Activated naive CD4-positive, alpha-beta T cell (primary cell): ENCODE results near the gene RPUSD2.

ENCODE experiments used
- DNase-seq, 4 experiments: peaks; one replicate each; lab custom pipeline; 2025; lab: John Stamatoyannopoulos, UW

The RPUSD2 gene

GRCh38 chr15:40623361-40623760, 54.3 kb downstream of the RPUSD2 start:
- DNase-seq, result no peak
